Lung (tissue), 12 donors: Measurements from ENCODE around the gene CDH13. TPM values are rescaled to one million over a fixed set of nuclear protein-coding genes. Genes with fewer than 3 reads are reported as not detected.

Source experiments
- ATAC-seq: fragments of 200-7000 bp; cut with Tn5 transposase; one replicate; pipeline ENCODE4 v1.9.1; 2020; ENCODE audit warnings: moderate number of reproducible peaks; ENCODE audit not compliant: insufficient read depth, low FRiP score
- DNase-seq, 3 donors: peaks; one replicate each; pipeline ENCODE4 v3.0.0-alpha.2; 2013 to 2017
- H3K27ac ChIP-seq, 2 donors: one replicate each; pipeline ENCODE4 v1.5.1; 2013; ENCODE audit warnings: mild to moderate bottlenecking in 2 of 2, moderate library complexity in 2 of 2, control low read depth in 1 of 2, inconsistent platforms in 1 of 2, low read depth in 1 of 2, low read length in 1 of 2
- H3K27me3 ChIP-seq, 3 donors: one replicate each; pipeline ENCODE4 v1.5.1; 2013; ENCODE audit warnings: low read length in 2 of 3; ENCODE audit not compliant: control insufficient read depth in 3 of 3, insufficient read depth in 3 of 3
- H3K36me3 ChIP-seq, 4 donors: one replicate each; pipeline ENCODE4 v1.5.1; 2013; ENCODE audit warnings: low read length in 4 of 4, mild to moderate bottlenecking in 1 of 4, moderate library complexity in 1 of 4; ENCODE audit not compliant: control insufficient read depth in 4 of 4, insufficient read depth in 4 of 4
- H3K4me1 ChIP-seq, 5 donors: one replicate each; pipeline ENCODE4 v1.5.1; 2013; ENCODE audit warnings: low read length in 5 of 5, mild to moderate bottlenecking in 2 of 5, moderate library complexity in 1 of 5; ENCODE audit not compliant: control insufficient read depth in 5 of 5, insufficient read depth in 5 of 5
- H3K4me3 ChIP-seq: one replicate; pipeline ENCODE4 v1.5.1; 2013; ENCODE audit warnings: mild to moderate bottlenecking, control low read depth, moderate library complexity
- H3K9ac ChIP-seq, 2 donors: one replicate each; pipeline ENCODE4 v1.5.1; 2013; ENCODE audit warnings: low read length in 2 of 2, control low read depth in 1 of 2; ENCODE audit not compliant: insufficient read depth in 1 of 2
- H3K9me3 ChIP-seq, 4 donors: one replicate each; pipeline ENCODE4 v1.5.1; 2013; ENCODE audit warnings: low read length in 3 of 4, mild to moderate bottlenecking in 1 of 4, moderate library complexity in 1 of 4; ENCODE audit not compliant: control insufficient read depth in 4 of 4, insufficient read depth in 3 of 4
- CTCF ChIP-seq: IDR thresholded peaks from 2 replicates; pipeline ENCODE4 v1.5.1; 2012; ENCODE audit warnings: mild to moderate bottlenecking; ENCODE audit errors: control extremely low read depth, extremely low read depth
- WGBS, 2 donors: extraction: QIAGEN DNeasy Blood & Tissue Kit; methylation state at CpG; one replicate each; pipeline ENCODE4 v1.1.7; 2013; 5-methylcytosine and 5-hydroxymethylcytosine counted together
- polyA plus RNA-seq, 2 donors: library from polyadenylated mRNA; stranded (reverse); fragments of 200-250 nt; gene quantifications; one replicate each; pipeline ENCODE4 v1.2.1, GENCODE V29; 2013
- total RNA-seq, 2 donors: library from RNA; depleted of rRNA in 1 of 2; stranded (reverse); fragments of >200 nt in 1 of 2; gene quantifications; one replicate each; pipeline ENCODE4 v1.2.1, GENCODE V29; 2014 to 2021
- donor health status: control.
- donor health status: control.
- donor health status: Bipolar disorder and iron deficiency.
- donor health status: healthy.
- donor health status: DM: yes; HTN: yes; CAD: no.

CDH13 gene
- total and polyA plus RNA-seq, 4 donors: 2.1 to 12.3 (median 7.3) TPM

GRCh38 chr16:83312015-83312717, 685.4 kb downstream of the CDH13 start:
- Histone ChIP-seq H3K9me3 (no peaks in the 10 kb centered on the region), H3K36me3 (no peaks in the 10 kb centered on the region), H3K27ac (no peak overlapping the region), H3K4me1 (peaks cover 0 to 10% (median 0%) of the 10 kb centered on the region in 5 donors), H3K9ac (no peak overlapping the region), H3K27me3 (no peaks in the 10 kb centered on the region), H3K4me3 (no peak overlapping the region)
- ATAC-seq (no peak), DNase-seq (no peak)
- TF ChIP-seq CTCF: no peak
- 86 to 93% methylated on average over 3 of the region's 3 CpGs for WGBS, 2 donors

- peaks cover 0 to 10% (median 0%) of the 10 kb centered on the region in 5 donors for H3K4me1 ChIP-seq
- ATAC-seq (no peak), DNase-seq (no peak)
- no peaks in the 10 kb centered on the region for H3K36me3 ChIP-seq
- 89 to 97% methylated on average over 1 of the region's 1 CpG for WGBS, 2 donors
- no peak overlapping the region for H3K9ac ChIP-seq
- H3K27ac ChIP-seq: no peak overlapping the region
- H3K4me3 ChIP-seq: no peak overlapping the region
- TF ChIP-seq CTCF: no peak
- H3K9me3 ChIP-seq: no peaks in the 10 kb centered on the region
- H3K27me3 ChIP-seq: no peaks in the 10 kb centered on the region
Measured at GRCh38 chr16:83312718-83313245, 686.0 kb downstream of the CDH13 start.

DNA sequence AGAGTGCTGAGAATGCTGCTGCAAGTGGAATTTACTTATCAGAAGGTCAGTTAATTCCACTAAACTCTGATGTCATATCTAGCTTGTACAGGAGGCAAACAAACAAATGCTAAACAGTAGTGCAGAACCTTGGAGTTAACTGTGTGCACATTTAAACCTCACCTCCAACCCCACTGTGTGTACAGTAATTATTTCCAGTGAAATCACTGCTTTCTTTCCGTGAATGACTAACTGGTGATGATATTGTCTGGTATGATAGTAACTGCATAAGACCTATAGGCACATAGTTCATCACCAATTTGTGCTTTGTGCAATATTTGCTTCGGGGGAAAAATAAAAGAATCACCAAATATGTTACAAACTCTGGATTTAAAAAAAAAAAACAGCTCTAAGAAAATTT, 688.5 kb downstream of the CDH13 start:
- no peak for TF ChIP-seq CTCF
- no peaks in the 10 kb centered on the region for H3K9me3 ChIP-seq
- DNase-seq (no peak), ATAC-seq (no peak)
- H3K4me1 ChIP-seq: peaks cover 0 to 10% (median 0%) of the 10 kb centered on the region in 5 donors
- no peak overlapping the region for H3K27ac ChIP-seq
- no peak overlapping the region for H3K4me3 ChIP-seq
- H3K27me3 ChIP-seq: no peaks in the 10 kb centered on the region
- H3K36me3 ChIP-seq: no peaks in the 10 kb centered on the region
- H3K9ac ChIP-seq: no peak overlapping the region
- WGBS, 2 donors: 85 to 94% methylated on average over 2 of the region's 2 CpGs
